GM19468 (cell line): ENCODE measurements around the gene ST3GAL4.
"Not testable (repeated sequence)": the region's sequence is repeated elsewhere in the genome, so short reads cannot be mapped to it uniquely, and the experiment has no call there.

Experiments used
- ATAC-seq: cut with Tn5 transposase; IDR thresholded peaks from one replicate; pipeline ENCODE4 v1.9.1; 2021; ENCODE audit warnings: mild to moderate bottlenecking, moderate library complexity, moderate number of reproducible peaks; ENCODE audit not compliant: unreplicated experiment; ENCODE audit errors: extremely low read depth

Gene ST3GAL4

GRCh38 chr11:126381960-126382359 is 26.5 kb downstream of the ST3GAL4 start:
- ATAC-seq: not testable (repeated sequence)

GRCh38 chr11:126382641-126383040 is 27.2 kb downstream of the ST3GAL4 start:
- not testable (repeated sequence) for ATAC-seq

GRCh38 chr11:126383339-126384335 is 28.2 kb downstream of the ST3GAL4 start:
- ATAC-seq: no peak

- no peak for ATAC-seq
Observed at GRCh38 chr11:126384449-126385070, 29.1 kb downstream of the ST3GAL4 start.

- ATAC-seq: no peak
Observed at GRCh38 chr11:126385991-126386728, 30.7 kb downstream of the ST3GAL4 start.

GRCh38 chr11:126386729-126387071 is 31.2 kb downstream of the ST3GAL4 start:
- not testable (repeated sequence) for ATAC-seq

GRCh38 chr11:126387857-126388256 is 32.4 kb downstream of the ST3GAL4 start:
- ATAC-seq: no peak

GRCh38 chr11:126390272-126390867 is 34.9 kb downstream of the ST3GAL4 start:
- ATAC-seq: no peak

GRCh38 chr11:126391286-126391954 is 35.9 kb downstream of the ST3GAL4 start:
- ATAC-seq: no peak

- no peak for ATAC-seq
Observed at GRCh38 chr11:126391970-126392632, 36.6 kb downstream of the ST3GAL4 start.

GRCh38 chr11:126392633-126393013 is 37.1 kb downstream of the ST3GAL4 start:
- no peak for ATAC-seq

GRCh38 chr11:126393143-126393542 is 37.7 kb downstream of the ST3GAL4 start:
- no peak for ATAC-seq

GRCh38 chr11:126394036-126394435 is 38.5 kb downstream of the ST3GAL4 start:
- ATAC-seq: no peak

GRCh38 chr11:126394634-126395072 is 39.2 kb downstream of the ST3GAL4 start:
- not testable (repeated sequence) for ATAC-seq

GRCh38 chr11:126395784-126396183 is 40.3 kb downstream of the ST3GAL4 start:
- ATAC-seq: not testable (repeated sequence)

GRCh38 chr11:126396266-126396665 is 40.8 kb downstream of the ST3GAL4 start:
- ATAC-seq: not testable (repeated sequence)

GRCh38 chr11:126396965-126397364 is 41.5 kb downstream of the ST3GAL4 start:
- no peak for ATAC-seq

- ATAC-seq: no peak
Observed at GRCh38 chr11:126398296-126398695, 42.8 kb downstream of the ST3GAL4 start.

GRCh38 chr11:126398721-126399120 is 43.2 kb downstream of the ST3GAL4 start:
- no peak for ATAC-seq
